T1000 (cell line): ENCODE measurements around the gene STXBP6.

Source experiments
- DNase-seq: peaks from one replicate; lab custom pipeline; 2025; ENCODE audit warnings: mixed read lengths; lab: John Stamatoyannopoulos, UW

The STXBP6 gene

DNA sequence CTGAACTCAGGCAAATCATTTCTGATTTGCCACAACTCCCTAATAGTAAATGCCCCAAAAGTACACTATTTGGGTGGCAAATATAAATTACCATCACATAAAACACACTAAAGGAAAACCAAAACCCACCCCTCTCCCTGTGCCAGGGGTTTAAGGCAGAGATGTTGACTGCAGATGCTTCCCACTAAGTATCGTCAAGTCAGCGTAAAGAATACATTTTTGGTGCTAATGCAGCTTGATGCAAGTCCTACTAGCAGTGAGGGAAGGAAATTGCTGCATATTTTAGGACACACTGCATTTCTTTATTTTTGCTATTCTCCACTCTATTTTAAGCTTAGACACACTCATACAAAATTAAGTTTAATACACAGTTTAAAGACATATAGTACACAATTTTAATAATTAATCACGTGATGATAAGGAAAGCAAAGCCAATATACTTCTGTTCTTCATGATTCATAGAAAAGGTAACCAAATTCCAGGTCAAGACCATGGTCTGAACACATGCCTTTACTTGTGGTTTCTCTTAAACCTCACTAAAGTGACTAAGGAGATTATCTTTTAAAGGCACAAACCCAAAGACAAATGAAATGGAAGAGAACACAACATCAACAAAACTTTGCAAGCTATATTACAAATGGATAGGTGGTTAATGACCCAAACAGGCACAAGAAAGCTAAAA, 162.2 kb downstream of the STXBP6 start:
- no peak for DNase-seq

DNA sequence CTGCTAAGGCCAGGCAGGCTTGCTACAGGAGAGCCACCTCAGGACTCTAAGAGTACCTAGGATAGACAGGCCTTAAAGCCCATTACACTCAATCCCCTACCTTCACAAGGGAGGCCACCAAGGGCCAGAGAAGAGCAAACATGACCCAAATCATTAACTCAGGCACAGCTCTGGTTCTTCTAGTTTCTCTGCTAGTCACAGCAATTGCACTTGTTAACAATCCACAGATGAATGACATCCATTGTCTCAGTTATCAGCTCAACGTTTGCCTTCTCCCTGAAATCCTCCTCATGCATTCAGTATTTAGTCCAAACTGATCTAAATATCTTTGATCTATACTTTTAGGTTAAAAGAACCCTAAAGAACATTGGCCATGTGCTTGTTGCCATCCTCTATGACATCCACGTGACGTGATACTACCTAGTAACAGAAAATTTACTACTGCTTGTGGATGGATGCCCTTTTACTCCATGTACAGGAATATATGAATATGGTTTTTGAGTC, 164.5 kb downstream of the STXBP6 start:
- no peak for DNase-seq

DNA sequence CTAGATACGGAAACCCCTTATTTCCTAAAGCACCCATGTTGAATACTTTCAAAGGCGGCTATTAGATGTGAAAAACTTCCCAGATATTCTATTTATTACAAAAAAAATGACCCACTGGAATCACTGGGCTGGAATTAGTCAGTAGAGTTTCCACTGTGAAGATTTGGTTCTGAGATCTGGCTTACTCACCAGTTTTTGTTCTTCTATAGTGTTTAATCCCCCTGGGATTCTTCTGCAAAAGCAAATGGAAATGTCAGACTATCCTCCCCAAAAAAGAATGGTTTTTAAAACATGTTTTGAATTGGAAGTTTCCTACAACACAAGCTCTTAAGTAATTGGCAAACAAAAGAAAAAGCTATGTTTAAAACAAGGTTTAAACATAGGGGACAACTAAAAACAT, 166.4 kb downstream of the STXBP6 start:
- DNase-seq = no peak

DNA sequence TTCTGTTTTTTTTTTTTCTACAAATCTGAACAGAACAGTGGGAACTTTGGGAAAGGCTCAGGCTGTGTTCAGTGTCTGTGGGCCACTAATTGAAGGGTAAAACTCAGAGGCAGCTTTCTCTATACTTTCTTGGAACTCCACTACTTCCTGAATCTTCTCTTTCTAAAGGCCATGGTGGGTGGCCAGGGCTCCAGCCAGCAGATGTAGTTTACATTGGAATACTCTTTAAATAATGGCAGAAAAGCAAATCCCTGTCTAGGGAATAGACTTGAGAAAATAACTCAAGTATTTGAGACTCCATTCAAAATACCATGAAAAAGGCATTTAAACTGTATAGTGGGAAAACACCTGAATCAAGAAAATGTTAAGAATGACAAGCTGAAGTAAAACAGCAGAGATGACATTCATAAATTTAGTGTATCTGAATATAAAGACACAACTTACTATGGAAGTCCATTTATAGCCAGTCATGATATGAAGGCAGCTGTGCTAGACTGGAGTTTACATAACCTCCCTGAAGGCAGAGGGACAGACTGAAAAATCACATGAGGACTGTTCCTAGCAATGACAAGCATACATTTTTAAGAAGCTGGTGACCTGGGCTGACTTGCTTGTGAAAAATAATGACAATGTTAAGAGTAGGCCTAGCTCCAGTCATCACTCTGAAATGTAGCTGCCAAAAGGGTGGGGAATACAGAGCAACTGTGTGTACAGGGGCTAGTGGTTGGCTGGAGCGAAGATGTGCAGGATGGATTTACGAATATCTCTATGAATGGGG, 168.6 kb downstream of the STXBP6 start:
- DNase-seq = no peak

DNA sequence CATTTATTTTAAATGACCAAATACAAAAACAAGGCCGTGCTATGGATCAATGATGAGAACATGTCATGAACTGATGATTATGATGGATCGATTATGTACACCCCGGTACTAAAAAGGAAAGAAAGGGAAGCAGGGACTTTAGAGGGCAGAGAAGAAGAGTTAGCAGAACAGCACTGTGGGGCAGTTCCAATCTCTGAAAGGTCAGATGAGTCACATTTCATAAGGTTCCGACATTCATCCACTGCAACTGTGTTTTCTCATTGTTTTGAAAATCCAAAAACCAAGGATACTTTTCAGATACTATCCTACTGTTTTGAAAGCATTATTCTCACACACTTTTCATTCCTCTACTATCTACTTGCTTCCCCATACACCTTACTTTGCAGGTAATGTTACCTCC, 169.3 kb downstream of the STXBP6 start:
- DNase-seq = no peak

DNA sequence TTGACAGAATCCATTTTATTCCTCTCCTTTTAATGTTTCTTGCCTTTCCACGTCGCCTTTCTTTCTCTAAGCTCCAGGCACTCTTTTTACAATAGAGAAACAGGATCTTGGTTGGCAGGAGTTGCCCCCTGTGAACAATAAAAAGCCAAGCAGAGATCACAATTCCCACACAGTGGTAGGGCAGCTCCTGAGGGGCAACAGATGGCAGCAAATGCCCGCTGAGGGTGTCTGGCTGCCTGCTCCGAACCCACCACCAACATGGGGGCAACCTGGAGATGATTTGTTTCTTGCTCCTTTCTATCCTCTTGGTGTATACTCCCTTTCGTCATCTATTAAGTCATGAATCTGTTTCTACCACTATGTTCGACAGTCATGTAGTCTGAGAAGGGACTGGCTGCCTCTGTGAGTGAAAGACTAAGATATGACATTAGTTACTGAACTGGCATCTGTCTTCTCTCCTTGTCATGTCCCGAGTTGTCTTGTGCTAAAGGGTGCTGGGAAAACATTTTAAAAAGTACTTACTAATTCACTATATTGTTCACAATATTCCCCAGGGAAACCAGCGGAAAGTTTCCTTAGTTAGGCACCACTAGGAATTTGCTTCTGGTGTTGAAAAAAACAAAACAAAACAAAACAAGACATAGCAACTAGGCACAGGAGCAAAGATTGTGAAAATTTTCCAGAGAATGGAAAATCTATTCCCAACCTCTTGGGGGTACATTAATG, 170.1 kb downstream of the STXBP6 start:
- DNase-seq = no peak

DNA sequence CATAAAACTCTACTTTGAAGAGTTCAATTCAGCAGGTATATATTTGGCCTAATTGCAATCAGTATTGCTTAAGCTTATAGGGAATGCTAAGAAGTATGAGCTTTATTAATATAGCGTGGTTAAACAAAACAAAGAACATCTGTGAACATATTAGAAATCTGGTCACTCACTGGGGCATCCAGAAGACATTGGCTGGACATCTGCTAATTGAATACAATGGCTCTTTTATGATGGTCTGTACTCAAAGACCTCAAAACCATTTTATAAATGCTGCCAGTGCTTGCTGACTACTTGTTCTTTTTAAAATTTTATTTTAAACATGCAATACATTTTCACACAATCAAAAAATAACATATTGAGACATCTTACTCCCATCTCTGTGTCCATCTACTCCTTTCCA, 173.0 kb downstream of the STXBP6 start:
- no peak for DNase-seq

DNA sequence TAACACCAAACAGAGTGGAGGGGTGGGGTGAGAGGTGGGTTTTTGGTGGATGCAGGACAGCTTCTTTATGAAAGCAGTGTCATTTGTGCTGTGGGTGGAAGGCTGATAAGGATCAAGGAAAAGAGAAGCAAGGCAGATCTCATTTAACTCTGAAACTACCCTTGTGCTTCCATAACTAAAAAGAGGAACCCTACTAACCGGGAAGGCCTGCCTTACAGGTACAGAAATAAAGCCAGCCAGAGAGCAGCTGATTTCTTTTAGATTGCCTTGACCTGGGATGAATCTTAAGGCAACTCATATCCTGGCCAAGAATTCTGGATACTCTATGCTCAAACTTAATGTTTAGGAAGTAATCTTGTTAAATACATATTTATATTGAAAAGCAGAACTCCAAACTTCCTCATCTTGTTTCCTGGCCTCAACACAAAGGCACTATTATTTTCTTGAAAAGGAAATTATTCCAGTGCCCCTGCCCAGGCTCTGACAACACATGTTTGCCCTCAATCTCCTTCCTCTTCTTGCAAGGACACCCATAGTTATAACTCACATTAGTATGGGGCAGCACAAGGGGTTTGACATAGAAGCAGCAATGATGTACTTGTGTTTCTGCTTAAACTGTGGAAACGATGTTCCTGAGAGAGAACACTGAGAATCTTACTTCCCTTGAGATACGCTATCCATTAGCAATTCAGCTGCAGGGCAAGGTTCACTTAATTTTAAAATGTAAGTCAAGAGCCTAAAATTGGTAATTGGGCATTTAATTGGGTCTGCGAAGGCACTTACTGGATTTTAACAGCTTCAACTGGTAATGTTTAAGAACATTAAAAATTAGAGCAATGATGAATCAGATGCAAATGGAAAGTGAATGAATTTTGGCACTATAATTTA, 173.7 kb downstream of the STXBP6 start:
- DNase-seq = no peak

DNA sequence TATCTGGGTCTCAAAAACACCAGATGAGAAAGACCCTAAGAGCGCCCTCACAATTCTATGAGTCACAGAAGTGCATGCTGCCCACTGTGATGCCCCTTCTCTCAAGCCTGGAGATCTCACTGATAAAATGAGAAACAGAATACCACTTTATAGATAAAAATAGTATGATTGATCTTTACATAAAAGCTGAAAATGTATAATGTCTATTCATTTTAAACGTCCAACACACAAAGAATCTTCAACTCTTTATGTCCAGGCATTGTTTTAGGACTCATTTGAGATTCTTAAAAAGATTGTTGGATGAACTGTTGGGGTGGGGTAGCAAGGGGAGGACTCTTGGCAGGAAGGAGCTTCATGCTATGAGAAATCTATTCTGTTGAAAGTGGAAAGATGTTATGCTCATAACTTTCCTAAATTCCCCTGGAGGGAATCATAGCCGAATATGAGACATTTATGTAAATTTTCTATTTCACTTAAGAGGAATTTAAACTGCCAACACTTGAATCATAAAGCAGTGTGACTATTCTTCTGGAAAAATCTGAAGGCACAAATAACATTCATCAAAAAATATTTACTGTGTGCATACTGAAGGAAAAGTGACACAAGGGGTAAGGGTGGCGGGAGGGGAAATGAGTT, 174.6 kb downstream of the STXBP6 start:
- DNase-seq = no peak

DNA sequence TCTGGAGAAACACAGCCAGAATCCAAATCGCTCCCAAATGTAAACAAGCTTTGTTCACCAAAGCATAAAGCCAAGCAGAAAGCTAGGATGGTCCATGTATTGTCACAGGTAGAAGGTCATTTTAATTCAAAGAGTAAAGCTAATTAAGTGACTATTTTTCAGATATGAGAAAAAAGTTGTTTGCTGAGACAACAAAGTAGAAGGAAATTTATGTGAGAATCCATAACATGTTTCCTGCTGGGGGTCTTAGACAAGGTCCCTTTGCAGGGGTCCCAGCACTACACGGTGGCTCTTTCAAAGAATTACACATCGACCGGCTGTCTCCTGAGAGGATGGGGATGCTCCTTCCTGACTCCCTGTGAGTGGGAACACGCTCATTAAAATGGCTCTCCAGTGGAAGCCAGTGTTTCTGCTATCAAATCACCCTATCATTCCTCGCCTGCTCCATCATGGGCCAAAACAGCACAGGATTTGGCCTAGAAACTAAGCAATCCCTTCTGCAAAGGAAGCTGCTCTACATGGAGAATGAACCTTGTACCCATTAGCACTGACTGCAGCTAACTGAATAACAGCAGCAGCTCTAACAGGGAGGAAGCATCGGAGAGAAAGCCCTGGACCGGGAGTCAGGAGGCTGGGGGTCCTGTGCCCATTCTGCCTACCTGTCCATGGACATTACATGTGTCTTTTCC, 175.3 kb downstream of the STXBP6 start:
- DNase-seq = no peak

DNA sequence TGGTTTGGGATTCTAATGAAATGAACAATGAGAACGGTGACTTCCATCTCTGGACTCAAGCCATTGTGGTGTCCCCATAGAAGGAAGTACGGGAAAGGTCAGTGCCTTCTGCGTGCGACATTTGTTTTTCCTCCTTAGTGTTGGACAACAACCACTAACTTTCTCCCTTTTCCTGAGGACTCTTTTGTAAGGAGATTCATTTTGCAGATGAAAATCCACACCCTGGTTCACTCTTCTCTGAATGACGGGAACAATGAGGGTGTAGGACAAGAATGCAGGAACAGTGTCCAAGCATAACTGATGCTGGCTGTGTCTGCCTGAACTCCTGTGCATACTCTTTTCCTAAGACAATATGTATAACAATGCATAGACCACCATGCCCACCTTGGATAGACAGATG, 176.4 kb downstream of the STXBP6 start:
- no peak for DNase-seq

DNA sequence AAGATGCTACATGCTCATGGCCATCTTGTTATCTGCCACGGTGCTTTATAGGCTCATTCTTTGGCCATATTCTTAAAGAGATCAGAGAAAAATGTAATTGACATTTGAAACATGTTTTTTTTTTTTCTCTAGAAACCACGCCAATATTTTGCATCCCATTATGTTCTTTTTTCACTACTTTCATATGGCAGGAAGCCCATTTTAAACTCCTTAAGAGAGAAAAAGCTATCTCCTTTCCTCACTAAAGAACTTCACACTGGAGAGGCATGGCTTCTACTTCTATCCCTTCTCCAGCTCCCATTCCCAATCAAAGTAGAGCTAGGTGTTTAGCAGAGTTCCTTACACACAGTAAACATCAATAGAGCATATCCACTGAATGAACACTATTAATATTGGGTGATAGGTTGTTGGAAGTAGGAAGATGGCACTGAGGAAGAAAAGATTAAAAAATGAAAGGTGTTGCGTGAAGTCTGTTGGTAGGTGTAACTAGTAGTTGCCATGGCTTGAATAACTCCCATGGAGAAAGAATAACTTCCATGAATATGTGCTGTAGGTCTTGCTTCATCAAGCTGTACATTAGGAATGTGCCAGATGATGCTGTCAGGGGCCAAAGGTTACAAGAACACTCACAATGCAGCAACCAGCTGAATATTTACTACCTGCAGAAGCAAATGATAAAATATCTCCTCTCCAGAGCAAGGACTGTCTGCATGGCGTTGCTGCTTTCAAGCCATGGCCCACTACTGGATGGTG, 178.8 kb downstream of the STXBP6 start:
- no peak for DNase-seq

DNA sequence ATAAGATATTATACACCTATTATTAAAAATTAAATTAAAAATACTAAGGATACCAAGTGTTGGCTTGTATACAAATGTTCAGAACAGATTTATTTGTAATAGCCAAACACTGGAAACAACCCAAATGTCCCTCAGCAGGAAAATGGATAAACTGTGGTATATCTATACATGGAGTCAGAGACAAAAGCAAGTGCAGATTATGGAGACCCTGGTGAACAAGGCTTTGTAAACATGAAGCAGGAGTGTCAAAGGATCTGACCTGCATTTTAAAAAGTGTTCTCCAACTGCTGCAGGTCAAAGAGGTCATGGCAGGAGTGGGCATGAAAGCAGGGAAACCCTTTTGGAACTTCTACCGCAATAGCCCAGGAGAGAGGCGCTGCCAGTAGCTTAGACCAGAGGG, 181.6 kb downstream of the STXBP6 start:
- no peak for DNase-seq

DNA sequence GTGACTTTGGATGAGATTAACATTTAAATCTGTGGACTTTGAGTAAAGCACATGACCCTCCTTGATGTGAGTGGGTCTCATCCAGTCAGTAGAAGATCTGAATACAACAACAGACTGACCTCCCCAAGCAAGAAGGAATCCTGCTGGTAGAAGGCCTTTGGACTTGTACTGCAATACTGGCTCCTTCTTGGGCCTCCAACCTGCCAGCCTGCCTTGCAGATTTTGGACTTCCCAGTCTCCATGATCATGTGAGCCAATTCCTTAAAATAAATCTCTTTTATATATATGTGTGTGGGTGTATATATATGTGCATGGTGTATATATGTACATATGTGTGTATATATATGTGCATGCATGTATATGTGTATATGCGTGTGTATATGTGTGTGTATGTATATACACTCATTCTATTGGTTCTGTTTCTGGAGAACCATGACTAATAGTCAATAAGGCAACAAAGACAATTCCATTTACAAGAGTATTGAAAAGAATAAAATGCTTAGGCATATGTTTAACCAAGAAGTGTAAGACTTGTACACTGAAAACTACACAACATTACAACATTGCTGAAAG, 183.8 kb downstream of the STXBP6 start:
- no peak for DNase-seq

DNA sequence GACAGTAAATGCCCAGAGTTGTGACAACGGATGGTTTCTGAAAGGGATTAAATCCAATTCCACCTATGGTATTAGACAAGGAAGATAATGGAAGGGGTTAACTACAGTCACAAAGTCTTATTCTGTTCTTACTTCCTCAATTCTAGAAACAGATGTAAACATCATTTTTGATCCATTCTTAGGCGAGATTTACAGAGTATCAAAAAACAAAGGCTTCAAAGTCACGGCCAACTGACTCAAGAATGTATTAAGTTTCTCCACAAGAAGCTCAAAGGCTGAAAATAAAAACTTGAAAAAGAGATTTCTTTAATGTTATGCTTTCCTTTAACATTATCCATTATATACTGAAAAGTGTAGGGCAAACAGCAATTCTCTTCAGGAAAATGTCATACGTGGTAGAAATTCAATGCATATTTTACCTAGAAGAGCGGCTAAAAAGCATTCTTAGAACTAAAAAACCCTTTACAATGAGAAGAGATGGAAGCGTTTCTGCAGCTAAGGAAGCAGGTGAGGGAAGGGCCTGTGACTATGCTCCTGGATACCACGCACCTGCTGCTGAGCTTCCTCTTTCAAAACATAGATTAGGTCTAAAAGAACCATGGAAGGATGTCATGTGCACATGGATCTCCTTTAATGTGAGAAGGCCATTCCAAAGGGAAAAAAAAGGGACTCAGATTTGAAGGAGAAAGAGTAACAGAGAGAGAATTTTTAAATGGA, 185.8 kb downstream of the STXBP6 start:
- DNase-seq = no peak

DNA sequence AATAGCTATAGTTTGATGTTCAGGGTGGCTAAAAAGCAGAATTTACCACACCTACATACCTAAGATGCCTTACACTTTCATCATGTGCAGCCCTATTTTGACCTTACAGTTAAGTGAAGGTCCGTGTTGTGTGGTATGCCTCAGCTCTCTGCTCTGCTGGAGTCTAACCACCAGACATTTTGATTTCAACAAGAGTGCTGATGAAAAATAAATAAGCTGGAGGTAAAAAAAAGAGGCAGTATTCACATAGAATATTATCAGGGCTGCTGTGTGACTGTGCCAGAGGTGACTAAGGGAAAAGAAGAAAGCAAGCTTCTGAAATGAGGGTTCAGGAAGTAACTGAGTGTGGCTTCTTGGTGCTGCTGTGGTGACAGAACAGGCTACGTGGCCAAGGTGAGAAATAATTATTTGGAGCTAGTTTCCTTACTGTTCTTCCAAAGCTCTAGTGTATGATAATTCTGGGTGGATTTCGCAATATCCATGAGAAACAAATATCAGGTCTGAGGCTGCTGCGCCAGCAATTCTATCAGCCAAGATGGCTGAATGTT, 188.8 kb downstream of the STXBP6 start:
- DNase-seq = no peak

DNA sequence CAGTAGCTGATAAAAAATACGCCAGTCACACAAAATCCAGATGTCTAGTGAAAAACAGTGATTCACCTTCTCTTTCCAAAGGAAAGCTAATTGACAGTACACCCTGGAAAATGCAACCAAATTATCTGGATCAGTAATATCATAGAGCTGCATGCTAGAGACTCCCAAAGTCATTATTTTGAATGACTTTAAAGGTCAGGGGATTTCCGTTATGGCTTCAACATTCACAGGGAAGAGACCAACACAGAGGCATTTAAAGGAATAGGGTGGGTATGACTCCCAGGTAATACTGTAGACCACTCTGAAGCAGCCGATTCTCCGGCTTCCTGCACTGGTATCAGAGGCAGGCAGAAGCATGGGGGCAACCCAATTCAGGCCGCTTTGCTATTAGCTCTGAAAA, 190.4 kb downstream of the STXBP6 start:
- DNase-seq = no peak

DNA sequence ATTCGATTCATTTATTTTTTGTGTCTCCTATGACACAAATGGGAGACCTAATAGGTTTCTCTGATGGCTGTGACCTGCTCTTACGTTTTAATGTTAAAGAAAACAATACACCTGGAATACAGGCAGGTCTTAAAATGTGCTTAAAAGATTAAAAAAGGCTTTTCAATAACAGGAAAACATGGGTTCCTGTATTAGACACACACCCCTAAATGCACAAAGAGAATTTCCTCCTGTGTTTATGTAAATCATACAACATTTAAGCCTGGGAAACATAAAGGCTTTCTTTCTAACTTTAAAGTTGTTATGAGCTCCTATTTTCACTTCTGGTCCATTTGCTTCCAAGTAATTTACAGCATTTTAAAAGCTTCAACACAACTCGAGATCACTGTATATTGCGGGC, 191.3 kb downstream of the STXBP6 start:
- DNase-seq = no peak

DNA sequence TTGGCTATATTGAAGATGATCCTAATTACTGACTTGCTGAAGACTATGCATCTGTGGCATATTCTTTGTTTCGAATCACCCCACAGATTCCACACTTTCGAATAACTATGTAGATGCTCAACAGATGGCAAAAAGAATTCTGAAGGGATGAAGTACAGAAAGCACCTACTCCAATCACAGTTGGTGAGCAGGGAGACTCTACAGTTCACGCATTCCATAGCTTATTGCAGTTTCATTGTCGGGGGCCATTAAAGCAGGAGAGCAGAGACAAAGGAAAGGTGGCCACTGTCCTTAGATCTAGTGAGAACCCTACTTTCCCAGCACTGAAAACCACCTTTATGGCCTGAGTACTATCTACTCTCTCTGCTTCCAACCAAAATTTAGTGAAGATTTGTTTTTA, 191.9 kb downstream of the STXBP6 start:
- no peak for DNase-seq
